SK-N-MC (cell line): ENCODE results near the gene BOC.

ENCODE experiments used
- DNase-seq: peaks from one replicate; pipeline ENCODE4 v3.0.0-alpha.2; 2011; ENCODE audit warnings: low read depth, low spot score
- H3K27ac ChIP-seq: fragments of 200-600 bp; sonication (generic); 2 replicates; pipeline ENCODE4 v1.5.1; 2016; ENCODE audit warnings: mixed run types
- H3K36me3 ChIP-seq: fragments of 200-600 bp; sonication (generic); 2 replicates; pipeline ENCODE4 v1.6.1; 2017; ENCODE audit warnings: antibody characterized with exemption, low read length, mixed read lengths; ENCODE audit not compliant: insufficient read depth
- H3K4me3 ChIP-seq: fragments of 200-600 bp; sonication (generic); 2 replicates; pipeline ENCODE4 v1.5.1; 2016
- H3K9ac ChIP-seq: fragments of 200-600 bp; sonication (generic); 2 replicates; pipeline ENCODE4 v1.8.0; 2017; ENCODE audit warnings: mixed run types, mixed read lengths; ENCODE audit not compliant: insufficient read length
- H3K9me3 ChIP-seq: fragments of 200-600 bp; sonication (generic); 2 replicates; pipeline ENCODE4 v1.6.1; 2017; ENCODE audit warnings: low read depth, mild to moderate bottlenecking, antibody characterized with exemption, low read length, moderate library complexity, mixed read lengths
- EZH2 ChIP-seq: fragments of 200-600 bp; sonication (generic); IDR thresholded peaks from one replicate; pipeline ENCODE4 v1.6.1; 2017; ENCODE audit warnings: antibody characterized with exemption
- FOXP2 ChIP-seq: optimal IDR thresholded peaks from 2 replicates; pipeline ENCODE3; 2011; ENCODE audit warnings: mild to moderate bottlenecking, moderate library complexity; ENCODE audit not compliant: insufficient read depth; ENCODE audit errors: extremely low read length, control extremely low read depth
- POLR2AphosphoS5 ChIP-seq: IDR thresholded peaks from 2 replicates; pipeline ENCODE4 v1.6.1; 2012; ENCODE audit warnings: mild to moderate bottlenecking, low read depth, low read length, borderline replicate concordance

BOC gene

GRCh38 chr3:113234688-113235260 is 23.4 kb downstream of the BOC start:
- Histone ChIP-seq H3K4me3 (no peak overlapping the region), H3K27ac (peak overlapping the region; percentile 54; the same call in 1 of the 2 replicates), H3K9me3 (no peaks in the 10 kb centered on the region), H3K36me3 (no peaks in the 10 kb centered on the region), H3K9ac (no peak overlapping the region)
- no peak for DNase-seq
- no peak for TF ChIP-seq POLR2AphosphoS5
- TF ChIP-seq FOXP2, result no peak
- no peak for TF ChIP-seq EZH2

- no peak overlapping the region for H3K4me3 ChIP-seq
- no peaks in the 10 kb centered on the region for H3K36me3 ChIP-seq
- H3K27ac ChIP-seq, result no peak overlapping the region
- no peaks in the 10 kb centered on the region for H3K9me3 ChIP-seq
- H3K9ac ChIP-seq, result no peak overlapping the region
- DNase-seq, result no peak
- no peak for TF ChIP-seq EZH2
- no peak for TF ChIP-seq POLR2AphosphoS5
- TF ChIP-seq FOXP2, result no peak
Measured at GRCh38 chr3:113238503-113238902, 27.1 kb downstream of the BOC start.

- no peak overlapping the region for H3K4me3 ChIP-seq
- no peaks in the 10 kb centered on the region for H3K9me3 ChIP-seq
- no peak overlapping the region for H3K9ac ChIP-seq
- H3K36me3 ChIP-seq, result no peaks in the 10 kb centered on the region
- DNase-seq, result no peak
- TF ChIP-seq EZH2 (no peak), FOXP2 (no peak), POLR2AphosphoS5 (no peak)
- no peak overlapping the region; the same call in 1 of the 2 replicates for H3K27ac ChIP-seq
Measured at GRCh38 chr3:113240841-113241240, 29.5 kb downstream of the BOC start.

- TF ChIP-seq POLR2AphosphoS5 (no peak), FOXP2 (no peak), EZH2 (no peak)
- DNase-seq, result no peak
- Histone ChIP-seq H3K9me3 (no peaks in the 10 kb centered on the region), H3K27ac (peak overlapping the region; percentile 91), H3K4me3 (peak overlapping the region; percentile 72), H3K9ac (peak overlapping the region; percentile 22), H3K36me3 (no peaks in the 10 kb centered on the region)
Measured at GRCh38 chr3:113241292-113242095, 30.1 kb downstream of the BOC start.

GRCh38 chr3:113242096-113242581 is 30.8 kb downstream of the BOC start:
- Histone ChIP-seq H3K9me3 (no peaks in the 10 kb centered on the region), H3K4me3 (peak overlapping the region; percentile 72), H3K27ac (peak overlapping the region; percentile 91), H3K36me3 (no peaks in the 10 kb centered on the region), H3K9ac (peak overlapping the region; percentile 22)
- peak; percentile 60 for DNase-seq
- TF ChIP-seq EZH2 (no peak), POLR2AphosphoS5 (no peak), FOXP2 (no peak)

GRCh38 chr3:113243071-113243470 is 31.7 kb downstream of the BOC start:
- no peak overlapping the region for H3K4me3 ChIP-seq
- DNase-seq, result no peak
- H3K27ac ChIP-seq, result peak overlapping the region; percentile 91; the same call in 1 of the 2 replicates
- no peaks in the 10 kb centered on the region for H3K9me3 ChIP-seq
- no peaks in the 10 kb centered on the region for H3K36me3 ChIP-seq
- H3K9ac ChIP-seq, result no peak overlapping the region
- no peak for TF ChIP-seq EZH2
- TF ChIP-seq FOXP2, result no peak
- TF ChIP-seq POLR2AphosphoS5, result no peak

- DNase-seq, result no peak
Measured at GRCh38 chr3:113243846-113244245, 32.5 kb downstream of the BOC start.

GRCh38 chr3:113245761-113246161 is 34.4 kb downstream of the BOC start:
- H3K4me3 ChIP-seq, result no peak overlapping the region
- no peak for DNase-seq
- no peaks in the 10 kb centered on the region for H3K9me3 ChIP-seq
- TF ChIP-seq EZH2, result no peak
- no peak for TF ChIP-seq FOXP2
- no peak for TF ChIP-seq POLR2AphosphoS5
- no peaks in the 10 kb centered on the region for H3K36me3 ChIP-seq
- no peak overlapping the region for H3K9ac ChIP-seq
- no peak overlapping the region for H3K27ac ChIP-seq

More at GRCh38 chr3:113243846-113244245, 32.5 kb downstream of the BOC start:
- TF ChIP-seq EZH2 (no peak), FOXP2 (no peak), POLR2AphosphoS5 (no peak)
- Histone ChIP-seq H3K9me3 (no peaks in the 10 kb centered on the region), H3K9ac (no peak overlapping the region), H3K36me3 (no peaks in the 10 kb centered on the region), H3K27ac (no peak overlapping the region), H3K4me3 (no peak overlapping the region)

- TF ChIP-seq EZH2, result no peak
- no peak for TF ChIP-seq POLR2AphosphoS5
- TF ChIP-seq FOXP2, result no peak
Measured at GRCh38 chr3:113247068-113247467, 35.7 kb downstream of the BOC start.

More at GRCh38 chr3:113247068-113247467, 35.7 kb downstream of the BOC start:
- Histone ChIP-seq H3K9ac (no peak overlapping the region), H3K36me3 (no peaks in the 10 kb centered on the region), H3K4me3 (peak overlapping the region; percentile 44), H3K9me3 (no peaks in the 10 kb centered on the region), H3K27ac (peak overlapping the region; percentile 70; the same call in 1 of the 2 replicates)
- DNase-seq, result no peak
